Stimulated activated CD4-positive, alpha-beta T cell treated with anti-CD3 and anti-CD28 coated beads, Interleukin-1b, Interleukin-23, amount 100 ng/mL, for 24 hours (primary cell): Measurements from ENCODE around the gene PUM1.

Experiments used
- DNase-seq, 4 experiments: peaks; one replicate each; pipeline ENCODE4 v3.0.0-alpha.2; 2020; ENCODE audit warnings: low read depth in 4 of 4, low spot score in 1 of 4

The PUM1 gene

GRCh38 chr1:31029026-31029425 lies 36.5 kb downstream of the PUM1 start:
- DNase-seq, result no peak

GRCh38 chr1:31027693-31028526 lies 37.6 kb downstream of the PUM1 start:
- no peak for DNase-seq

GRCh38 chr1:31022259-31022658 lies 43.3 kb downstream of the PUM1 start:
- no peak for DNase-seq

GRCh38 chr1:31020007-31020790 lies 45.3 kb downstream of the PUM1 start:
- DNase-seq, result no peak

- no peak for DNase-seq
Measured at GRCh38 chr1:31019401-31019800, 46.1 kb downstream of the PUM1 start.

- no peak for DNase-seq
Measured at GRCh38 chr1:31016868-31017267, 48.6 kb downstream of the PUM1 start.

GRCh38 chr1:31013187-31013864 lies 52.2 kb downstream of the PUM1 start:
- no peak for DNase-seq

- no peak for DNase-seq
Measured at GRCh38 chr1:31012210-31012924, 53.1 kb downstream of the PUM1 start.

- no peak for DNase-seq
Measured at GRCh38 chr1:31011719-31012118, 53.8 kb downstream of the PUM1 start.

- DNase-seq, result peak in 1 of 4 experiments; percentile 9
Measured at GRCh38 chr1:31010086-31010989, 55.2 kb downstream of the PUM1 start.

- no peak for DNase-seq
Measured at GRCh38 chr1:31007462-31007991, 58.0 kb downstream of the PUM1 start.

GRCh38 chr1:31006747-31007146 lies 58.8 kb downstream of the PUM1 start:
- no peak for DNase-seq

GRCh38 chr1:31005617-31006166 lies 59.8 kb downstream of the PUM1 start:
- DNase-seq, result no peak

- DNase-seq, result no peak
Measured at GRCh38 chr1:31005198-31005597, 60.3 kb downstream of the PUM1 start.

- DNase-seq, result no peak
Measured at GRCh38 chr1:31004231-31004621, 61.3 kb downstream of the PUM1 start.

- no peak for DNase-seq
Measured at GRCh38 chr1:31003613-31004230, 61.8 kb downstream of the PUM1 start.

- DNase-seq, result no peak
Measured at GRCh38 chr1:31000301-31000700, 65.2 kb downstream of the PUM1 start.

GRCh38 chr1:30998887-30999286 lies 66.6 kb downstream of the PUM1 start:
- no peak for DNase-seq

- no peak for DNase-seq
Measured at GRCh38 chr1:30998171-30998570, 67.3 kb downstream of the PUM1 start.
